Measurements from ENCODE around the gene SMPD3.

- TF ChIP-seq POLR2AphosphoS5 (IDR thresholded peaks at IDR 0.05) (no peak), CTCF (IDR thresholded peaks at IDR 0.05) (no peak)
These were observed 48.0 kb downstream of the SMPD3 start for GRCh38 chr16:68400083-68400923.
